ENCODE measurements around the gene DHFR. TPM values are rescaled to one million over a fixed set of nuclear protein-coding genes. Genes with fewer than 3 reads are reported as not detected.

The DHFR gene
- total RNA-seq, 3 donors from 2014 or later = 15.3 to 35.9 (median 18.6) TPM

DNA sequence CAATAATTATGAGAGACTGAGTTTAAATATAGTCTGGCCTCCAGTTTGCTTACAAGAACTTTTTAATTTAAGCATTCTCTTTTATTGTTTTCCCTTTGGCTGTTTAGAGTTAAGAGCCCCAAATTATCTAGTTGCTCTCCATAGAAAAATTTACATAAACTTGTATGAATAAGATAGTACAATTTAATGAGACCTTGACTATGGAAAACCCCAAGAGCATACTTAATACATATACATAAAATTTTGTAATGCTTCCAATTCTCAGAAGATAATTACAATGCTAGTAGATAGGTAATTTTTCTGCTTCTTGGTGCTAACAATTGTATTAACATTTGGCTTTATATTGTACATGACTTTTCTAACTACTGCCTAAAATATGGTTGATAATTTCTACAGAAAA, 20.6 kb downstream of the DHFR start:
- no peak for TF ChIP-seq CTCF (IDR thresholded peaks at IDR 0.05)
- DNase-seq (no peak), ATAC-seq (no peak)
- Histone ChIP-seq H3K36me3 (ENCODE audit: low read depth) (no peaks in the 10 kb centered on the region), H3K4me1 (ENCODE audit: low read depth) (no peaks in the 10 kb centered on the region), H3K4me3 (no peak overlapping the region), H3K9me3 (no peaks in the 10 kb centered on the region)
- intact Hi-C loops (cut with DNase I, micrococcal nuclease) = no loop called here

GRCh38 chr5:80632700-80633099, 22.1 kb downstream of the DHFR start:
- H3K9me3 ChIP-seq = no peaks in the 10 kb centered on the region
- H3K36me3 ChIP-seq (ENCODE audit: low read depth) = no peaks in the 10 kb centered on the region
- no peak for TF ChIP-seq CTCF (IDR thresholded peaks at IDR 0.05)
- no peaks in the 10 kb centered on the region for H3K4me1 ChIP-seq (ENCODE audit: low read depth)
- DNase-seq (no peak), ATAC-seq (no peak)
- H3K4me3 ChIP-seq = no peak overlapping the region
- intact Hi-C loops (cut with DNase I, micrococcal nuclease) = no loop called here

GRCh38 chr5:80631278-80632259, 23.2 kb downstream of the DHFR start:
- Histone ChIP-seq H3K36me3 (ENCODE audit: low read depth) (no peaks in the 10 kb centered on the region), H3K9me3 (no peaks in the 10 kb centered on the region), H3K4me1 (ENCODE audit: low read depth) (no peaks in the 10 kb centered on the region), H3K4me3 (no peak overlapping the region)
- DNase-seq (no peak), ATAC-seq (no peak)
- intact Hi-C loops (cut with DNase I, micrococcal nuclease) = no loop called here
- TF ChIP-seq CTCF (IDR thresholded peaks at IDR 0.05) = no peak

- Histone ChIP-seq H3K36me3 (ENCODE audit: low read depth) (no peaks in the 10 kb centered on the region), H3K4me3 (no peak overlapping the region), H3K9me3 (no peaks in the 10 kb centered on the region), H3K4me1 (ENCODE audit: low read depth) (no peaks in the 10 kb centered on the region)
- ATAC-seq = no peak
- intact Hi-C loops (cut with DNase I, micrococcal nuclease) = no loop called here
- TF ChIP-seq CTCF (IDR thresholded peaks at IDR 0.05) = no peak
- DNase-seq = no peak
These were observed 25.5 kb downstream of the DHFR start for GRCh38 chr5:80629281-80629680.

GRCh38 chr5:80625230-80625629, 29.6 kb downstream of the DHFR start:
- Histone ChIP-seq H3K36me3 (ENCODE audit: low read depth) (no peaks in the 10 kb centered on the region), H3K4me3 (no peak overlapping the region), H3K9me3 (no peaks in the 10 kb centered on the region), H3K4me1 (ENCODE audit: low read depth) (no peaks in the 10 kb centered on the region)
- no peak for TF ChIP-seq CTCF (IDR thresholded peaks at IDR 0.05)
- intact Hi-C loops (cut with DNase I, micrococcal nuclease) = no loop called here
- DNase-seq = no peak
- no peak for ATAC-seq

All from mucosa of descending colon (tissue), 3 donors.